Left hindlimb (tissue), 1 donor: Measurements from ENCODE around the gene UNG.
"Not testable (repeated sequence)": the region's sequence is repeated elsewhere in the genome, so short reads cannot be mapped to it uniquely, and the experiment has no call there.

Experiments
- DNase-seq: peaks from one replicate; pipeline ENCODE4 v3.0.0-alpha.2; 2018

The UNG gene

DNA sequence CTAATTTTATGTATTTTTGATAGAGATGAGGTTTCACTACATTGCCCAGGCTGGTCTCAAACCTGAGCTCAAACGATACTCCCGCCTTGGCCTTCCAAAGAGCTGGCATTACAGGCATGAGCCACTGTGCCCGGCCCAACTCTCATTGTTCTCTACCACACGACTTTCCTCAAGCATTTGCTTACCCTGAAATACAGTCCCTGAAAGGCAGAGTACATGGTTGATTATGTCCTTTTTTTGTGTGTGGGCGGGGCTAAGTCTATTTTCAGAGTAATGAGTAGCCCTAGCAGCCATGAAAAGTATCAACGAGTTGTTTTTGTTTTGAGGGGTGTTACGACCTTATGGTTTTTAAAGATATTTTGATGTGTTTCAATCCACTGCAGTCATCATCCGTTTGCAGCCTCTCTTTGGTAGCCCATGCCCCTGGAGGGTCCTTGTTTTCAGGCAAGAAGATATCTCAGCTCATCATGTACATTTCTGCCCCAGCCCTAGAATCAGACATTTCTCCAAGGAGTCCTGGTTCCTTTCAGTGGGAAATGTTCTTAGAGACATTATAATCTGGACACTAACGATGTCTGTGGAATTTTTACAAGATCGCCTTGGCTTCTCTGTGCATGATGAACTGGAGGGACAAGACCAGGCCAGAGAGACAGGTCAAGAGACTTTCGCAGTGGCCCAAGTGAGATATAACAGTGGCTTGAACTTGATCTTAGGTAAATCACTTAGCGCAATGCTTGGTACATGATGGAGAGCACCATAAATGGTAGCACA lies 27.7 kb downstream of the UNG start:
- no peak for DNase-seq

DNA sequence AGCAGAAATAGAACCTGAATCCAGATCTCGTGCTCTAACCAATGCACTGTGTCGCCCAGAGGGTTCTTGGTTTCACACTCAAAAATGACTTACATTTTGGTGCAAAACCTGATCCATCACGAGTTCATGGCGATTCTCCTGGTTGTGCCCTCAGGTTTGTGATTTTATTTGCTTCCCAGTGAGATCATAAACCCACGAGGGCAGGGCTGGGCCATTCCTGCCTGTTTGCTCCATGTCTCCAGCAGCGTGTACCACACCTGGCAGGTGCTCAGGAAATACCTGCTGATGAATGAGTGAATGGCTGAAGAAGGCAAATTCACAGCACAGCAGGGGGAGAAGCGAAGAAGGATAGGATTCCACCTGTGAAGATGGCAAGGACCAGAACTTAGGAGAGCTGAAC lies 28.4 kb downstream of the UNG start:
- DNase-seq: no peak

DNA sequence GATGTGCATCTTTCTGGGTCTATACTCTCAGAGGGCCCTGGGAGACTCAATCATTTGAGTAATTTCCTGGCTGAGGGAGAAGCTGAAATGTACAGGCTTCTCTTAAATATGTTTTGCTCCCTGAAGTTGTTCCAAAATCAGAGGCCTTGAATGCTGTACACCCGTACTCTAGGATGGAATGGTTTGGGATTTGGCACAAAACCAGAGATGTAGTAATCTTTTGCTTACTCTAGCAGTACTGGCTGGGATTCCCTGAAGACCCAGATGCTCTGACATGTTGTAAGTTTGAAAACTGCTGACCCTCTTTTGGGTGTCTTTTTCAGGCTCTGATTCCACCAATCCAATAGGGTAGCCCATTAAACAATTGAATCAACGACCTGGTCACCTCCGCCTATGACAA lies 29.4 kb downstream of the UNG start:
- no peak for DNase-seq

- no peak for DNase-seq
Observed at GRCh38 chr12:109127533-109128242, 30.3 kb downstream of the UNG start.

DNA sequence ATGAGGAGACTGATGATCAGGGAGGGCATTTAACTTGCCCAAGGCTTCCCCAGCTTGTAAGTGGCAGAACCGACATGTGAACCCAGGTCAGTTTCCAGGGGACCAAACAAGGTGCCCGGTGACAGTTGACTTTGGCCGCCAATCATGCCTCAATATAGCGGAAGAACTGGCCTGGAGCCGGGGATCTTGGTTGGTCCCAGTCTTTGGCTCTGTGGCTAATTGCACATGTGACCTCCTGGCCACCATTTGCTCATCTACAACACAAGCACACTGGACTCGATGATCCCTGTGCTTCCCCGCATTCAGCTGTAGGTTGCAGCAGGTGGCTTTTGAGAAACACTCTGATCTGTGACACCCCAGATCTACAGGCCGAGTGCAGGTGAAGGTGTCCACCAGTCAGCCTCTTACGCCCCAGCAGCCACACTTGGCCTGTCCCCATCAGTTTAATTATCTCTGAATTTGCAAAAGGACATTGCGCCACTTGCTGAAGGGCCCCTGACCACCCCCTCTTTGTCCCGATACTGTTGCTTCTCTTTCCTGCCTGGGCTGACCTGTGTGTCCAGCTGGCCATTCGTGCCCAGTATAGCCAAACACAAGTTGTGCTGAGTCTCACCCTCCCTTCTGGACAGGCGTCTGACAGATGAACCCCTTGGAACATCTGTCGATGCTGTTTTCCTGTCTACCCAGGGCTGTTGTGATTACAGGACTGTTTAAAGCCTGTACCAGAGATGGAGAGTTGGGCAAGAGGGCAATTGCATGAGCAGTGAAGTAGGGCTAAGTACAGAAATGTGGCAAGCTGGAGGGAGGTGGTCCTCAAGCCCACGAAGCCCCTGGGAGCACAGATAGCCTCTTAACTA lies 33.1 kb downstream of the UNG start:
- no peak for DNase-seq

- no peak for DNase-seq
Observed at GRCh38 chr12:109131154-109132050, 34.0 kb downstream of the UNG start.

- DNase-seq: no peak
Observed at GRCh38 chr12:109134186-109134917, 37.0 kb downstream of the UNG start.

GRCh38 chr12:109137055-109137454 lies 39.7 kb downstream of the UNG start:
- DNase-seq: no peak

DNA sequence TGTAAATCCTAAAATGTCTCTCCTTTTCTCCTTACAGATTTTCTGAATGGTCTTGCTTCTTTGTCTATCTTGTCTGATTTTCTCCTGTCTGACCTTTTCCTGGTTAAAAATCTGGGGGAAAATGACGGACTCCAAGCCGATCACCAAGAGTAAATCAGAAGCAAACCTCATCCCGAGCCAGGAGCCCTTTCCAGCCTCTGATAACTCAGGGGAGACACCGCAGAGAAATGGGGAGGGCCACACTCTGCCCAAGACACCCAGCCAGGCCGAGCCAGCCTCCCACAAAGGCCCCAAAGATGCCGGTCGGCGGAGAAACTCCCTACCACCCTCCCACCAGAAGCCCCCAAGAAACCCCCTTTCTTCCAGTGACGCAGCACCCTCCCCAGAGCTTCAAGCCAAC lies 42.0 kb downstream of the UNG start:
- DNase-seq: no peak

DNA sequence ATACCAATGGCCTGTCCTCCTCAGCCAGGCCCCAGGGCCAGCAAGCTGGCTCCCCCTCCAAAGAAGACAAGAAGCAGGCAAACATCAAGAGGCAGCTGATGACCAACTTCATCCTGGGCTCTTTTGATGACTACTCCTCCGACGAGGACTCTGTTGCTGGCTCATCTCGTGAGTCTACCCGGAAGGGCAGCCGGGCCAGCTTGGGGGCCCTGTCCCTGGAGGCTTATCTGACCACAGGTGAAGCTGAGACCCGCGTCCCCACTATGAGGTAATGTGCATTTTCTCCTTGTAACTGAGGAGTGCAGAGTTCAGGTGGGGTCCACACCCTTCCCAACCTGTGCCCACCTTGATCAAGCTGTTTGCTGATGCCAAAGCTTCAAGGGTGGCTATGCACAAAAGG lies 42.4 kb downstream of the UNG start:
- DNase-seq: no peak

- no peak for DNase-seq
Observed at GRCh38 chr12:109140560-109140959, 43.2 kb downstream of the UNG start.

GRCh38 chr12:109144224-109144623 lies 46.8 kb downstream of the UNG start:
- no peak for DNase-seq

DNA sequence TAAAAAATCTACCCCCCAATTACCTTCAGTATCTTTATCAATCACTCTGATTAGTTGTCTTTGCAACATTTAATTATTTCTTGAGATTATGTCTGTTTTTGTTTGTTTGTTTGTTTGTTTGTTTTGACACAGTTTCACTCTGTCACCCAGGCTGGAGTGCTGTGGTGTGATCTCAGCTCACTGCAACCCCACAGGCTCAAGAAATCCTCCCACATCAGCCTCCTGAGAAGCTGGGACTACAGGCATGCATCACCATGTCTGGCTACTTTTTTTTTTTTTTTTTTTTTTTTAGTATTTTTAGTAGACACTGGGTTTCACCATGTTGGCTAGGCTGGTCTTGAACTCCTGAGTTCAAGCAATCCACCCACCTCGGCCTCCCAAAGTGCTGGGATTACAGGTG lies 49.7 kb downstream of the UNG start:
- DNase-seq: not testable (repeated sequence)

DNA sequence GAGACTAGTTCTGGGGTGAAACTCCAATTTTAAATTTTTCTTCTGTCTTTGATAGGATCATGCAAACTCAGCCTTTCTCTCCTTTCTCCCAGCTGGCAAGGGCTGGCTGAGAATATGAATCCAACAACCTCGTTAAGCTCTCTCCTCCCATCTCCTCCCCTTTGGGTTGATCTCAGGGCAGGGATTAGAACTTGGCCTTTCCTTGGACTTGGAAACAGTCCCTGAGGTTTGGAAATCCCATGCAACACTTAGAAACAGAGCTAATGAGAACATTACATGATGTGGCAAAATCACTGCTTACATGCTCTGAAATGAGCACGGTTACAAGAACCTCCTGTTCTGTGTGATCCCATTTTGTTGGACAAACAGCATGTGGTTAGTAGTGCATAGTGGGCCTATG lies 50.6 kb downstream of the UNG start:
- DNase-seq: peak; percentile 42

- DNase-seq: no peak
Observed at GRCh38 chr12:109150124-109150640, 52.8 kb downstream of the UNG start.

- no peak for DNase-seq
Observed at GRCh38 chr12:109151457-109151856, 54.1 kb downstream of the UNG start.

DNA sequence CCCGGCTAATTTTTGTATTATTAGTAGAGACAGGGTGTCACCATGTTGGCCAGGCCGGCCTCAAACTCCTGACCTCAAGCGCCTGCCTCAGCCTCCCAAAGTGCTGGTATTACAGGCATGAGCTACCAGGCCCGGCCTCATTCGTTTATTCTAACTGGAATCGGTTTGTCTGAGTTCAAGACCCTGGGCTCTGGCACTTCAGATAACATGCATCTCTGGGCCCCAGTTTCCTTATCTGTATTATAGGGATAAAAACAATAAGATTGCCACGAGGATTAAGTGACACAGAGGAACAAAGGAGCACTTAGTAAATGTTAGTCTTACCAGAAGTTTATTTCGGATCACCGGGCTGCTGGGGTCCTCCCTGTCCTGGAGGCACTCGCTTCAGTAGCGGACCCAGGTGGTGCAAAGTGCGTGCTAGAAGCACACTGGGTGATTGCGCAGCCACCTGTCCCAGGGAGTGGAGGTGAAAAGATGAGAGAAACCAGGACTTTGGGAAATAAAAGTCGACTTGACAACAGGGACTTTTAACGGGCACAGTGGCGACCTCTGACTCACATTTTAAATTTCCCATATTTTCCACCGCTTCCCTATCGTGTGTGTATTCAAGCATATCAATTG lies 56.5 kb downstream of the UNG start:
- peak; percentile 38 for DNase-seq

GRCh38 chr12:109154451-109155438 lies 57.3 kb downstream of the UNG start:
- peak; percentile 87 for DNase-seq

DNA sequence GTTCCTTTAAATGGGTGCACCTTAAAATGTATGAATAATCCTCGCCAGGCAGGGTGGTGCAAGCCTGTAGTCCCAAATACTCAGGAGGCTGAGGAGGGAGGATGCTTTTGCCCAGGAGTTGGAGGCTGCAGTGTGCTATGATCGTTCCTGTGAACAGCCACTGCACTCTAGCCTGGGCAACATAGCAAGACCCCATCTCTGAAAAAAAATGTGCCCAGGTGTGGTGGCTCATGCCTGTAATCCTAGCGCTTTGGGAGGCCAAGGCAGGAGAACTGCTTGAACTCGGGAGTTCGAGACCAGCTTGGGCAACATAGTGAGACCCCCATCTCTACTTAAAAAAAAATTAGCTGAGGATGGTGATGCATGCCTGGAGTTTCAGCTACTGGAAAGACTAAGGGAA lies 58.6 kb downstream of the UNG start:
- no peak for DNase-seq

GRCh38 chr12:109156586-109156985 lies 59.2 kb downstream of the UNG start:
- no peak for DNase-seq
